A673 (cell line): ENCODE measurements around the gene ADGRG3.

Experiments used
- EZH2 ChIP-seq: fragments of 200-600 bp; sonication (generic); IDR thresholded peaks from 2 replicates; pipeline ENCODE4 v1.6.1; 2017; ENCODE audit warnings: borderline replicate concordance, low read depth, mild to moderate bottlenecking, mixed read lengths, antibody characterized with exemption, low read length; ENCODE audit not compliant: poor library complexity, severe bottlenecking
- TF ChIP-seq, protein P1 (sequence below): fragments of 300-800, 200-600 bp; sonication (generic); conservative IDR thresholded peaks from 2 replicates; pipeline ENCODE4 v1.5.1; 2017; ENCODE audit warnings: low read depth, mild to moderate bottlenecking, antibody characterized with exemption, low read length, moderate library complexity, mixed read lengths

DNA sequence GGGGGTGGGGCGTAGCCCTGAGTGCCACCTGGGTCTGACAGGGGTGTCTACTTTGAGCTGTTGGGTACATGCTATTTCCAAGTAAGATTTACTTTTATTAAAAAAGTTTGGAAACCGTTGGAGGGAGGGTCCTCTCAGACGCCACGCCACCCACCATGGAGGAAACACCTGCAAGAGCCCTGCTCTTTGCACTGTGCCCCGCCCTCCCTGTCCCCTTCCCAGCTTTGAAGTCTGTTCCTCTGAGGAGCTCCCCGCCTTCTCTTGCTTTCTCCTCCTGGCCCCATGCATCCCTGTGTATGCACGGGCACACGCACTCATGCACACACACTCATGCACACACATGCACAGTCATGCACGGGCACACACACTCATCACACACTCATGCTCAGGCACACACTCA is 24.2 kb upstream of the ADGRG3 start:
- TF ChIP-seq, protein P1, sequence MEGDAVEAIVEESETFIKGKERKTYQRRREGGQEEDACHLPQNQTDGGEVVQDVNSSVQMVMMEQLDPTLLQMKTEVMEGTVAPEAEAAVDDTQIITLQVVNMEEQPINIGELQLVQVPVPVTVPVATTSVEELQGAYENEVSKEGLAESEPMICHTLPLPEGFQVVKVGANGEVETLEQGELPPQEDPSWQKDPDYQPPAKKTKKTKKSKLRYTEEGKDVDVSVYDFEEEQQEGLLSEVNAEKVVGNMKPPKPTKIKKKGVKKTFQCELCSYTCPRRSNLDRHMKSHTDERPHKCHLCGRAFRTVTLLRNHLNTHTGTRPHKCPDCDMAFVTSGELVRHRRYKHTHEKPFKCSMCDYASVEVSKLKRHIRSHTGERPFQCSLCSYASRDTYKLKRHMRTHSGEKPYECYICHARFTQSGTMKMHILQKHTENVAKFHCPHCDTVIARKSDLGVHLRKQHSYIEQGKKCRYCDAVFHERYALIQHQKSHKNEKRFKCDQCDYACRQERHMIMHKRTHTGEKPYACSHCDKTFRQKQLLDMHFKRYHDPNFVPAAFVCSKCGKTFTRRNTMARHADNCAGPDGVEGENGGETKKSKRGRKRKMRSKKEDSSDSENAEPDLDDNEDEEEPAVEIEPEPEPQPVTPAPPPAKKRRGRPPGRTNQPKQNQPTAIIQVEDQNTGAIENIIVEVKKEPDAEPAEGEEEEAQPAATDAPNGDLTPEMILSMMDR: no peak
- no peak for TF ChIP-seq EZH2
